Skeletal muscle cell (primary cell): ENCODE measurements around the gene MRPL18.
"Not testable (repeated sequence)": the region's sequence is repeated elsewhere in the genome, so short reads cannot be mapped to it uniquely, and the experiment has no call there.

Experiments used
- DNase-seq: peaks from one replicate; pipeline ENCODE4 v3.0.0-alpha.2; 2010; ENCODE audit warnings: low read depth
- H3K4me3 ChIP-seq: 2 replicates; pipeline ENCODE4 v1.5.1; 2011; ENCODE audit warnings: low read depth, mild to moderate bottlenecking, control low read depth, low read length, moderate library complexity

Gene MRPL18

DNA sequence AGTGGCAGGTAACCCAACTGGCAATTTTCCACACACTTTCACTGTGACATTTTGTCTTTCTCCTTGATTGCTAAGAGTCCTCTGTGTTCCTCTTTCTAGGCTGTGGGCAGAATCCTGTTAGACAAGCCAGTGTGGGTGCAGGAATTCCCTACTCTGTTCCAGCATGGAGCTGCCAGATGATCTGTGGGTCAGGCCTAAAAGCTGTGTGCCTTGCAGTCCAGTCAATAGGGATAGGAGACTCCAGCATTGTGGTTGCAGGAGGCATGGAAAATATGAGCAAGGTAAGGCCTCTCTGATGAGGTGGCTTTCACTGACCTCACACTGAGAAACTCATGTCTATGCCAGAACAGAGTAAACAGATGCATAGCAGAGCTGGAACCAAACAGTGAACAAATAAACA, 23.4 kb upstream of the MRPL18 start:
- DNase-seq = no peak
- no peak overlapping the region for H3K4me3 ChIP-seq

GRCh38 chr6:159769470-159769869, 20.8 kb upstream of the MRPL18 start:
- DNase-seq = no peak
- H3K4me3 ChIP-seq = no peak overlapping the region

GRCh38 chr6:159772196-159772595, 18.1 kb upstream of the MRPL18 start:
- H3K4me3 ChIP-seq = no peak overlapping the region
- no peak for DNase-seq

DNA sequence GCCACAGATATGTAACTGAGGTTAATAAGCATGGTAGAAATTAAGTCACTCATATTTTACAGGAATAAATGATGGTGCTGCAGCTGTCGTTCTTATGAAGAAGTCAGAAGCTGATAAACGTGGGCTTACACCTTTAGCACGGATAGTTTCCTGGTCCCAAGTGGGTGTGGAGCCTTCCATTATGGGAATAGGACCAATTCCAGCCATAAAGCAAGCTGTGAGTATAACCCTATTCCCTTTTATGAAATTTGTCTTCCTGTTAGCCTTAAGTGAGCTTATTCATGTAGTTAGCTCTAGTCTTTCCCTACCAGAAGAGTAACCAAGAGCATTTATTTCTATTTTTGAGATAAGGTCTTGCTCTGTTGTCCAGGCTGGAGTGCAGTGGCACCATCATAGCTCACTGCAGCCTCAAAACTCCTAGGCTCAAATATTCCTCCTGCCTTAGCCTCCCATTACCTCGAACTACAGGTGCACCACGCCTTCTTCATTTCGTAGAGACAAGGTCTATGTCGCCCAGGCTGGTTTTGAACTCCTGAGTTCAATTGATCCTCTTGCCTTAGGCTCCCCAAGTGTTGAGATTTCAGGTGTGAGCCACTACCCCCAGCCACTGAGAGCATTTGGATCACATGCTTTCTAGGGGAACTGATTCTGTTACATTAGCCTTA, 12.9 kb upstream of the MRPL18 start:
- no peak for DNase-seq
- no peak overlapping the region for H3K4me3 ChIP-seq

DNA sequence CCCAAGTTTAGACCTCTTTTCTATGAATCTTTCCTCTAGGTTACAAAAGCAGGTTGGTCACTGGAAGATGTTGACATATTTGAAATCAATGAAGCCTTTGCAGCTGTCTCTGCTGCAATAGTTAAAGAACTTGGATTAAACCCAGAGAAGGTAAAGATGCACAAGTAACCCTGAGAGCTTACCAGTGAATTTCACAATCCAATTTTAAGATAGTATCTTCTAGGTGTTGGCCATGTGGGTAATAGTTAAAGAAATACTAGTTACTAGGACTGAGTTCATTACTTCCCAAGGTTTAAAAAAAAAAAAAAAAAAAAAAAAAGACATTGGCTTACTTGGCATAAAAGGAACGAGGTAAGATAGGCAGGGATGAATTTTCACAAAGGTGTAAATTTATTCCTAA, 12.1 kb upstream of the MRPL18 start:
- no peak overlapping the region for H3K4me3 ChIP-seq
- no peak for DNase-seq

GRCh38 chr6:159778542-159779103, 11.6 kb upstream of the MRPL18 start:
- DNase-seq = no peak

GRCh38 chr6:159788276-159788675, 2.0 kb upstream of the MRPL18 start:
- DNase-seq = no peak
- H3K4me3 ChIP-seq = peak overlapping the region; percentile 90

More at GRCh38 chr6:159778542-159779103, 11.6 kb upstream of the MRPL18 start:
- H3K4me3 ChIP-seq = no peak overlapping the region

GRCh38 chr6:159788753-159789376, 1.4 kb upstream of the MRPL18 start:
- no peak for DNase-seq
- H3K4me3 ChIP-seq = peak overlapping the region; percentile 90

GRCh38 chr6:159789377-159790148, 704 bp upstream of the MRPL18 start, which contains the start of gene TCP1:
Gene TCP1, minus strand, starts transcription at chr6:159789602. Its CDS starts 134 bp downstream, at chr6:159789468.
- peak within 1 kb of the TSS; percentile 90 for H3K4me3 ChIP-seq
- peak; percentile 98 for DNase-seq

GRCh38 chr6:159790956-159791598, 810 bp downstream of the MRPL18 start:
- peak overlapping the region; percentile 90 for H3K4me3 ChIP-seq
- DNase-seq = no peak

DNA sequence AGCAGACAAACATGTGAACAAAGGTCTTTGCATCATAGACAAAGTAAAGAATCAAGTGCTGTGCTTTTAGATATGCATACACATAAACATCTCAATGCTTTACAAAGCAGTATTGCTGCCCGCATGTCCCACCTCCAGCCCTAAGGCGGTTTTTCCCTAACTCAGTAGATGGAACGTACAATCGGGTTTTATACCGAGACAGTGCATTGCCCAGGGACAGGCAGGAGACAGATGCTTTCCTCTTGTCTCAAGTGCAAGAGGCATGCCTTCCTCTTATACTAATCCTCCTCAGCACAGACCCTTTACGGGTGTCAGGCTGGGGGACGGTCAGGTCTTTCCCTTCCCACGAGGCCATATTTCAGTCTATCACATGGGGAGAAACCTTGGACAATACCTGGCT, 4.7 kb downstream of the MRPL18 start:
- not testable (repeated sequence) for DNase-seq, H3K4me3 ChIP-seq

GRCh38 chr6:159797554-159797953, 7.3 kb downstream of the MRPL18 start:
- no peak overlapping the region for H3K4me3 ChIP-seq
- no peak for DNase-seq

- no peak within 1 kb of the TSS for H3K4me3 ChIP-seq
- DNase-seq = no peak
Measured at GRCh38 chr6:159800141-159800865, 10.0 kb downstream of the MRPL18 start, which contains the start of gene PNLDC1. Gene PNLDC1, plus strand, starts transcription at chr6:159800276. Its CDS starts 32 bp downstream, at chr6:159800308.

DNA sequence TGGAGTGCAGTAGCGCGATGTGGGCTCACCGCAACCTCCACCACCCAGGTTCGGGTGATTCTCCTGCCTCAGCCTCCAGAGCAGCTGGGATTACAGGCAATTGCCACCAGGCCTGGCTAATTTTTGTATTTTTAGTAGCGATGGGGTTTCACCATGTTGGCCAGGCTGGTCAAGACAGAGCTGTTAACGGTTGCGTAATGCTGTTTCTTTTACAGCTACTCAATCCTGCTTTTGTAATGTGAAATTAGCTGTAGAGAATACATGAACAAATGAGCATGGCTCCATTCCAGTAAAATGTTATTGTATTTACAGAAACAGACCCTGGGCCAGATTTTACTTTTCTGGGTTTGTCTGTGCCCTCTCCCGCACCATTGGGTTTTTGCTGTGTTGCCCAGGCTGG, 11.7 kb downstream of the MRPL18 start:
- H3K4me3 ChIP-seq = no peak overlapping the region
- no peak for DNase-seq

DNA sequence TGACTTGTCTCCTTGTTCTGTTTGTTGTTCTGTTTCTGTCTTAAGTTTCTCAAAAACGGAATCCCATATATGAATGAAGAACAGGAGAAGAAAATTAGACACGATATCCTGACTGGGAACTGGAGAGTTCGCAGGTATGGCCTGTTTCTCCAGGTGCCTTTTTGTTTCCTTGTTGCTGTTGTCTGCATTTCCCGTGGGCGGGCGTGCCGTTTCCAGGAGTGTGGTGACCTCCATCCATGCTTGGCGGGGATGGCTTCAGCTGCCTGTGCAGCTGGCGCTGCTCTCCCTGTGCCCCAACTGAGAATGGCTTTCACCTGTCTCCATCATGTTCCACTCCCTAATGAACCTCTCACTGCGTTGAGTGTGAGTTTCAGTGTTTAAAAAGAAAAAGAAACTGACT, 14.2 kb downstream of the MRPL18 start:
- DNase-seq = no peak
- no peak overlapping the region for H3K4me3 ChIP-seq

DNA sequence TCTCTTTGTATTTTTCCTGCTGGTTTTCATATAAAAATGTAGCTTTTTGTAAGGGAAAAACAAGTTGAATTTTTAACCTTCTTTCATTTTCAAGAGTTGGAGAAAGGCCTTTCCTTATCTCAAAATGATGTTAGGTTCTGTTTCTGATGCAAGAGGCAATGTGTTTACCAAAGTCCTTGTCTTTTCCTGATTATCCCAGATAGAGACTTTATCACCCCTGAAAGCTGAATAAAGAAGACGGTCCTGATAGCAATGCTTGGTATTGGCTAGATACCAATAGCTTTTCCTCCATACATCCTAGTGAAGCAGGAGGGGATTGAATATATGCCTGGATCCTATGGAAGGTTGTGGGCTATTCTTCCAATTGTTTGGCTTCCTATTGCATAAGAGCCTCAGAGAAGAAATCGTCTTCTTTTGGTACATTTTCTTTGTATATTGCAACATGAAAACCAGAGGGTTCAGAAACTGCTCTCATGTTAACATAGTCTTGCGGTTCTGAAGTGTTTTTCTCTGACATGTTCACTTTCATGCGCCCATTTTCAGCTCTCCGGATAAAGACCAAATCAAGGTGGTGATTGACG, 15.3 kb downstream of the MRPL18 start:
- DNase-seq = no peak
- H3K4me3 ChIP-seq = no peak overlapping the region

DNA sequence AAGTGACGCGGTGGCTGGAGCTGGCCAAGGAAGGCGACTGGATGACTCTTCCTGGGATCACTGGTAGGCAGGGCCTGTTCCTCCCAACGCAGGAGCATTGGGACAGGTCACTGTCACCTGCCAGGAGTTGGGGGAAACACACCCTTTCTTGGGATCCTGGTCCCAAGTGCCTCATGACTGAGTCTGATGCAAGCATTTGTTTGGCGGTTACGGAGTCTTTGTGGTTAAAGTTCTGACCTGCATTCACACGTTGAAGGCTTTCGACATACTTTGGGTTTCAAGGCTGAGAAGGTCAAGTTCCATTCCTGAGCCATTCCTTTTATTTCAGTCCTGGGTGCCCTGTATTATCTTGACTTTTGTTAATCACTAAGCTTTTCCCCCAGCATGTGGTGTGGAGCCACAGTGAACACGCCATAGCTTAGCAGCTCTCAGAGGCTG, 15.8 kb downstream of the MRPL18 start:
- no peak for DNase-seq
- no peak overlapping the region for H3K4me3 ChIP-seq

GRCh38 chr6:159807150-159807858, 17.0 kb downstream of the MRPL18 start:
- no peak for DNase-seq
- H3K4me3 ChIP-seq = no peak overlapping the region
